GM21737 (cell line): ENCODE measurements around the gene KCNJ9.

Experiments used
- ATAC-seq: cut with Tn5 transposase; IDR thresholded peaks from one replicate; pipeline ENCODE4 v1.9.1; 2021; ENCODE audit warnings: mild to moderate bottlenecking, moderate library complexity; ENCODE audit not compliant: unreplicated experiment

Gene KCNJ9

GRCh38 chr1:160066829-160067745, 14.3 kb upstream of the KCNJ9 start:
- ATAC-seq: no peak

- no peak for ATAC-seq
Measured at GRCh38 chr1:160068225-160068624, 13.1 kb upstream of the KCNJ9 start.

- ATAC-seq: no peak
Measured at GRCh38 chr1:160069460-160070231, 11.7 kb upstream of the KCNJ9 start, which contains the start of gene KCNJ10. Gene KCNJ10 (minus strand): TSS chr1:160070160. CDS start chr1:160042532, 27,628 bp downstream.

GRCh38 chr1:160070243-160071163, 10.8 kb upstream of the KCNJ9 start:
- no peak for ATAC-seq

- no peak for ATAC-seq
Measured at GRCh38 chr1:160071289-160071688, 10.0 kb upstream of the KCNJ9 start.

- no peak for ATAC-seq
Measured at GRCh38 chr1:160074865-160075264, 6.5 kb upstream of the KCNJ9 start.

GRCh38 chr1:160075836-160076235, 5.5 kb upstream of the KCNJ9 start:
- no peak for ATAC-seq

- ATAC-seq: no peak
Measured at GRCh38 chr1:160076295-160076694, 5.0 kb upstream of the KCNJ9 start.

GRCh38 chr1:160077486-160077885, 3.9 kb upstream of the KCNJ9 start:
- ATAC-seq: no peak

GRCh38 chr1:160078512-160079195, 2.7 kb upstream of the KCNJ9 start:
- no peak for ATAC-seq

- no peak for ATAC-seq
Measured at GRCh38 chr1:160079448-160079847, 1.9 kb upstream of the KCNJ9 start.

GRCh38 chr1:160080381-160081100, 797 bp upstream of the KCNJ9 start:
- ATAC-seq: no peak

GRCh38 chr1:160082487-160082886, 1.1 kb downstream of the KCNJ9 start:
- ATAC-seq: no peak

GRCh38 chr1:160082926-160083325, 1.6 kb downstream of the KCNJ9 start:
- no peak for ATAC-seq

- no peak for ATAC-seq
Measured at GRCh38 chr1:160083968-160084770, 2.8 kb downstream of the KCNJ9 start.

GRCh38 chr1:160084771-160085321, 3.5 kb downstream of the KCNJ9 start:
- ATAC-seq: no peak

- ATAC-seq: no peak
Measured at GRCh38 chr1:160085686-160086455, 4.5 kb downstream of the KCNJ9 start.

GRCh38 chr1:160086456-160086892, 5.1 kb downstream of the KCNJ9 start:
- ATAC-seq: no peak
